Amniotic stem cell (primary cell): ENCODE results near the gene STPG1.

Experiments used
- DNase-seq: peaks from one replicate; lab custom pipeline; 2025; lab: John Stamatoyannopoulos, UW

Gene STPG1

DNA sequence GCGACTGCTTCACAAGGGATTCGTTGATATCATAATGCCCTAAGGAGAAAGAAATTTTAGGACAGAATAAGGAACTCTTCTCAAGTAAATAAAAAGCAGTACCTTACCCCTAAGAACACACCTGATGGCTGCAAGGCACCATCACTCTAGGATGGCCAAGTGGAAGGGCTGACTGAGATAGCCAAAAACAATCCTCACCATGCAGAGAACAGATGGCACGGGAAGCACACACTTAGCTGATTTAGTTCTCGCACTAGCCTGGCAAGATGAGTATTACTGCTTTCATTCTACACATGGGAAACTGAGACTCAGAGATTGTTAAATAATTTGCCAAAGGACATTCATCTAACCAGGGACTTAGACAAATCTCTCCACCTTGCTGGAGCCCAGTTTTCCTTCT, 43.8 kb downstream of the STPG1 start:
- no peak for DNase-seq

- no peak for DNase-seq
Observed at GRCh38 chr1:24369199-24369598, 44.4 kb downstream of the STPG1 start.

DNA sequence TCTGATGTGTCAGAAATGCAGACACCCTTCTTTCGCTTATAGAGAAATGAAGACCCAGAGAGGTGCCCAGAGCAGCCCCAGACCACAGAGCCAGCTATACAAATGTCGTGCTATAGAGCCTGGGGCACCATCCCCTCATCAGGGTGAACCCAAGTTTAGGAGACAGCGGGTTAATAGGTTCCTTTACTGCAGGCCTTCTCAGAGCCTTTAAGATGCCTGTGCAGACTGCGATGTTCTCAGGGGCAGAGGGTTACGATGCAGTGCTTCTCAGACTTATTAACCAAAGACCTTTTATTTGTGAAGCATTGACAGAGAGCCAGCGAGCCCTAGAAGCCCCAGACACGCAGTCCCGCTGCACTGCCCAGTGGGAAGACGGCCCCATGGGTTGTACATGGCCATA, 46.9 kb downstream of the STPG1 start:
- no peak for DNase-seq

- peak; percentile 63 for DNase-seq
Observed at GRCh38 chr1:24364975-24365678, 48.5 kb downstream of the STPG1 start.

DNA sequence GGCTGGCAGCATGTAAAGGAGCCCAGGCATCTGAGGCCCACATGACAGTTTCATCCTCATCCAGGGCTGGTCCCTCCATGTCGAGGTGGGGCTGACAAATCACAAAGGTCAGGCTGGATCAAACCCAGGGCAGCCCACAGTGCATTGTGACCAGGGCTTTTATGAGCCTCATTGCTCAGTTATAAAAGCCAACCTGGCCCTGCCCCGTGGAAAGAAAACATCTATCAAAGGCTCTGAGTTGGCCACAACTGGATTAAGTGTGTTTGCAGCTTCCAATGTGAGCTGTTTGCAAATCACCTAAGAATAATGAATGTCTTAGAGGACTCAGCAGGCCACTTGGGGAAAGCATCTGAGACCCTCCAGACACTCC, 49.0 kb downstream of the STPG1 start:
- no peak for DNase-seq

DNA sequence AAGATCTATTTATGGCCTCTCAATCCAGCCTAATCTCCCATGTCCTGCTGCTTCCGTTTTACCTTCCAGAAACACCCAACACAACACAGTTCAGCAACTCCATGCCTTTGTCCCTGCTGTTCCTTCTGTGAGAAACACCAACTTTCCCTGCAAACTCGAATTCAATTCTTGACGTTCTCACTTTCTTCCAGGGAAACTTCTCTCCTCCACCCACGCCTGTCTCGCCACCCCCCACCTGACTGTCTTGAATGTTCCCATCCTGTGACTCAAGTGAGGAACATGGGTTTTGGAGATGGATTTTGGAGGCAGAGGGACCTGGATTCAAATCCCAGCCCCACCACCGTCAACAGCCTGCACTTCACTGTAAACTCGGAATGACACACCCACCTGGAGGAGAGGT, 49.6 kb downstream of the STPG1 start:
- no peak for DNase-seq

DNA sequence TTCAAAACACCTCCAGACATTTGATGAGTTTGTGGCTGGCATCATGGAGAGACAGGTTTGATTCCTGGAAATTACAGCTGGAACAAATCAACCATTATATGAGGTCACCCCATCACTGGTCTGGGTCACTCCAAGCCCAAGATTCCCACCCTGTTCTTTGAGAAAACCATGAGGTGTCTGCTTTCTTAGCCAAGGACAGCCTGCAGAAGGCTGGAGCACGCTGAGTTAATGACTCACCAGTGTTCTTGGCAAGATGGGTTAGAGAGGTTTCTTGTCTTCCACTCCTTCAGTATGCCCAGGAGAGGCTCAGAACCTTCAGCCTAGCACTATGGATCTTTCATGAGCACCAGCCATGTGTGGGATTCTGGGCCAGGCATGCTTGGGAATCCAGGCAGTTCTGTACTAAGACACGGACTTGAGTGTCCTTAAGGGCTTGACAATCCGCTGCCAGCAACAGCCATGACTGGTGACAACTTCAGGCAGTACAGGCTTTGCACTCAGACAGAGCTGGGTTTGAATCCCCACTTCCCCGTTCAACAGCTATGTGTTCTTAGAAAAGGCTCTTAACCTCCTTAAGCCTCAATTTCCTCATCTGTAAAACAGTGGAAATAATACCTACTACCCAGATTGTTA, 50.5 kb downstream of the STPG1 start:
- peak; percentile 23 for DNase-seq

DNA sequence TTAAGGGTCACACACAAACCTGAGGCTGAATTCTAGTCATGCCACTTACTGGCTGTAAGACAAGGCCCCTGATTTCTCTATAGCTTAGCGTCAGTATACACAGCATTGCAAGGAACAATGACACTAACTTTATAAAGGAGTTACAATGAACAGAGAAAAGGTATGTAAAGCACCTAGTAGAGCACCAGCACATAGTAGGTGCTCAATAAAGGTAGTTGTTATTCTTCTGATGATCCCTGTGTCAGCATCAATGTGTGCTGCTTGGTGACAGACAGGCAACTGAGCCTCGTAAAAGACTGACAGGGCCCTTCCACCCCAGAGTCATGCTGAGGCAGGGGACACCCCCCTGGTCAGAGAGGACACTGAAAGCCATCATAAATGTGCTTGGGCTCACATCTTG, 51.2 kb downstream of the STPG1 start:
- no peak for DNase-seq

GRCh38 chr1:24361811-24362210, 51.8 kb downstream of the STPG1 start:
- no peak for DNase-seq

DNA sequence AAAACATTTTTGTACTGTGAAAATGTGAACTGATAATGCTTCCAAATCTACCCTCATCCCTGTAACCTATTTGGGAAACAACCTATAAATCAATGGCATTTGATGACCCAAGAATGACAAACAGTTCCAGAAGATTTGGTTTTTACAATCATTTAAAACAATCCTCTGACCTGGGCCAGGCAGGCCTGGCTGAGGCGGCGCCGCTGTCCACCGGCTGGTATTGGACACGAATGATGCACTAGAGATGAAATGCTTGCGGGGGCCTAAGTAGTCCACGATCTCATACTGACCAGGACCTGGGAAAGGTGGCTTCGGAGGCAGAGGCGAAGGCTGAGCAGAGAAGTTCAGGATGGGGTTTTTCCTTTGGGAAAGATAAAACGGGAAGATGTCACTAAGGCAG, 52.9 kb downstream of the STPG1 start:
- no peak for DNase-seq

DNA sequence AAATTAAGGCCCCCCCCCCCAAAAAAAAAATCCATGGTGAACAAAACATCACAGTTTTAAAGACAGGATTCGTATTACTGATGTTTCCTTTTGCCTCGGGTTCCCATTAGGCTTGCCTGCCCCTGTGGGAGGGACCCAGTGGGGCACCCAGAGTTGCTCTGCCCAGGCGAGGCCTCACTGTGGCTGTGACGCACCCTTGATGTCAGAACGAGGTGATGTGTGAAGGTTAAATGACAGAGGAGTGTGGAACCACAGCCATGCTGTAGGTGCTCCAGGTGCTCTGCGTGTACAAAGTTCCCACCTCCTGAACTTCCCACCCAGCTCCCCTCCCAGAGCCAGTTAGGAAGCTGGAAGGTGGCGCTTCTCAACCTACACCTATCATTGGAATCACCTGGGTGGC, 56.5 kb downstream of the STPG1 start:
- no peak for DNase-seq

DNA sequence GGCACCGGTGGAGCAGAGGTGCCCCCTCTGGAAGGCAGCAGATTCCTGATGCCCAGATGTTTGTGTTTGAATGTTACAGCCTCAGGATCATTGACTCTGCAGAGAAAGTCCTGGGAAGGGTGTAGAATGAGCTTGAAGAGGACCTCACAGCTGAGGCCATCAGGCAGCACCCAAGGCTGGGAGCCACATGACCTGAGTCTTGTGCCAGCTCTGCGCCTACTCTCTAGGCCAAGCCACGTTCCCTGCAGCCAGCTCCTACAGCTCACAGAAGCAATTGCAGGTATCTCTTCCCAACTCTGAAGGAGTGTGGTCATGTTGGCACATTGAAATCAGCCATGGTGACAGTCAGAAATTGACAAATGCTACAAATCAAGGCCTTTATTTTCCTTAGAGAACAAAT, 58.1 kb downstream of the STPG1 start:
- no peak for DNase-seq

GRCh38 chr1:24353292-24353891, 60.2 kb downstream of the STPG1 start:
- no peak for DNase-seq

- DNase-seq: no peak
Observed at GRCh38 chr1:24351918-24352627, 61.5 kb downstream of the STPG1 start.

GRCh38 chr1:24351247-24351646, 62.3 kb downstream of the STPG1 start:
- no peak for DNase-seq

DNA sequence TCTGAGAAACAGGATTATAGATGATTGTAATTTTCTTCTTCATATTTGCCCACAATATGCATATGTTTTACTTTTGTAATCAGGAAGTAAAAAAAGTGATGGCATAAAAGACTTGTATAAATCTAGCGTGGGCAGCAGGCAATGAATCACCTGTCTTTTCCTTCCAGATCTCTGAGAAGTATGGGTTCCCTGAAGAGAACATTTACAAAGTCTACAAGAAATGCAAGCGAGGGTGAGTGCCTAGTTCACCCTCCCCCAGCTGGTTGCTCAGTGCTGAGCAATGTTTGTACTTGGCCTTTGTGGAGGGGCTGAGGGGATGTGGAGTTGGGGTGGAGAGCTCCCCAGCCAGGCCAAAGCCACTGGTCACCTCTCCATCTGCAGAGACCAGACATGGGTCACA, 63.7 kb downstream of the STPG1 start:
- no peak for DNase-seq

DNA sequence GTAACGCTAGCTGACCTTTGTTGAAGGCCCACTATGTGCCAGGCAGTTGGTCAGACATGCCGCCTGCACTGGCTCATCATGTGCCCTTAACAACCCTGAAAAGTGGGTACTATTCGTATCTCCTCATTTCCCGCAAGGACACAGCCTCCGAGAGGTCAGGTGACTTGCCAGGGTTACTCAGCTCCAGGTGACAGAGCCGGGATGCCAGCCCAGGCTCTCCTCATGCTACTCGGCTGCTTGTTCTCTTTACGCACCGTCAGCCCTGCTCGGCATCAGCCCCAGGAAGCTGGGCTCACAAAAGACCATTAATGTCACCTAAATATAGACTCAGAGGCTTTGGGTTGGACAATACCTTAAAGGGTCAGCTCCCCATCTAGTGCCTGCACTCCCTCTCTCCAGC, 65.4 kb downstream of the STPG1 start:
- no peak for DNase-seq

- no peak for DNase-seq
Observed at GRCh38 chr1:24347159-24347934, 66.2 kb downstream of the STPG1 start.

- no peak for DNase-seq
Observed at GRCh38 chr1:24345334-24345733, 68.2 kb downstream of the STPG1 start.

DNA sequence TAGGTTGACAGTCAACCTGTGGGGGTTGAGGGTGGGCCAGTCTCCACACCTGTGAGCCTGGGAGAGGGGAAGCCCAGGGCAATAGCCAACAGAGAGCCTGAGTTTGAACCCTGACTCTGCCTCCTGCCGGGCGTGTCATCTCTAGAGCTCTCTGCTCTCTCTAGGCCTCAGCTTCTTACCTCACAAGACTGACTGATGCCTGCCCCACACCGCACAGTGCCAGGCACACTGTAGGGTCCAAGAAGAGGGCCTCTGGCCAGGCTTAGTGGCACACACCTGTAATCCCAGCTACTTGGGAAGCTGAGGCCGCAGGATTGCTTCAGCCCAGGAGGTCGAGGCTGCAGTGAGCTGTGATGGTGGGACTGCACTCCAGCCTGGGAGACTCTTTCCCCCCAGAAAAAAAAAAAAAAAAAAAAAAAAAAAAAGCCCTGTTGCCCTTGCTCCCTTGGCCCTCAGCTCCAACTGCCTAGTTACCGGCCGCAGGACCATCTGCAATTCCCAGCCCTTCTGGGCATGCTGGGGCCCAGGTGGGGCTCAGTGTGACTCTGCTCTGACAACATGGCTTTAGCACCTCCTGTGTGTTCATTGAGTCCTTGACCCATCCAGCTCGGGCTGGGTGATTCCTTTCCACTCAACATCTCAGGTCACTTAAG, 69.4 kb downstream of the STPG1 start:
- DNase-seq: no peak

- no peak for DNase-seq
Observed at GRCh38 chr1:24343412-24344089, 70.0 kb downstream of the STPG1 start.
